NCI-H2171 (cell line): ENCODE data around the gene LSG1.

Source experiments
- DNase-seq: peaks from one replicate; lab custom pipeline; 2025; lab: John Stamatoyannopoulos, UW

The LSG1 gene

GRCh38 chr3:194686816-194687637 lies 15.0 kb upstream of the LSG1 start:
- DNase-seq = no peak

DNA sequence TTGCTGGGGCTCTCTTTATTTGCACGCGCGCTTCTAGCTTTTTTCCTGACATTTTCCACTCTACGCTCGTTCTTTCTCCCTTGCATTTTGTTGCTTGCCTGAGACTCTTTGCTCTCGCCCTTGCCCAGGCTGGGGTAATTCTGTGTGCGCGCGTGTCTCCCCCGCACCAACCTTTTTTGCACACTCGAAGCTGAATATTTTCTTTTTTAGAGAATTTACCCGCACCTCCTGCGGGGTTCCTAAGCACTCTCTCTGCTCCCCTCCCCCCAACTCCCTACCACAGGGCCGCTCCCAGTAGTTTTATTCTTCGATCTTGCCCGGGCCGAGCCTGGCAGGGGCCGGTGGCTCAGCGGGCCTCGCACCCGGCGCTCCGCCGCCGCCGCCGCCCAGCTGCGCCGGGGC lies 14.4 kb upstream of the LSG1 start:
- peak; percentile 11 for DNase-seq

- peak; percentile 74 for DNase-seq
Measured at GRCh38 chr3:194685718-194686413, 13.9 kb upstream of the LSG1 start, which contains the start of gene FAM43A. FAM43A (plus strand) TSS chr3:194685883; CDS start chr3:194686827, 944 bp downstream.

- DNase-seq = no peak
Measured at GRCh38 chr3:194685065-194685717, 13.2 kb upstream of the LSG1 start.

GRCh38 chr3:194683380-194683779 lies 11.4 kb upstream of the LSG1 start:
- no peak for DNase-seq

DNA sequence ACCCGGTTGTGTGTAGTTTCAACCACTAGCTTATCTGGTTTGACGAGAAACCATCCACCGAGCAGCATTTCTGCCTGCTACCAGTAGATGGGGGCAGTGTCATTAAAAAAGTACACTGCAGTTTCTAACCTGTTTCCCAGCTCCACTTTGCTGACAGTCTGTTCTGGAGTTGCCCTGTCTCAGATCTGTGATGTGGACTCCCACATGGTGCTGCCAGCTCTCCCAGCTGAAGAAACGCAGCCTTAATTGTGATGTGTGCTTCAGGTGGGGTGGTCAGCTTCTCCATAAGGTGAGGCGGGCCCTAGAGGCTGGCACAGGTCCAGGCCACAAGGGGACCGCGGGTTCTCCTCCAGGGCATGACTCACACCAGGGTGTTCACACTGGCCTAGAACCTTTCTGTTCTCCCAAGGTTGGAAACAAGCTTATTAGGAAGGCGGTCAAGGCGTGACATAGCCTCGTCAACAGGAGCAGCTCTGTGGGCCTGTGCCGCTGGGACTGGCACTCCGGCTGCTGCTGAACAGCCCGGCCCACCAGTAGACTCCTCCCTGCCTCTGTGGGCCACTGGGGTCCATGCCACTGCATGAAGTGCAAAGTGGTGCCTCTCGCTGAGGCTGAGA lies 10.8 kb upstream of the LSG1 start:
- DNase-seq = peak; percentile 71

- DNase-seq = no peak
Measured at GRCh38 chr3:194682189-194682693, 10.2 kb upstream of the LSG1 start.

GRCh38 chr3:194680888-194681615 lies 9.1 kb upstream of the LSG1 start:
- no peak for DNase-seq

GRCh38 chr3:194676471-194676870 lies 4.5 kb upstream of the LSG1 start:
- DNase-seq = no peak

GRCh38 chr3:194675680-194676079 lies 3.7 kb upstream of the LSG1 start:
- DNase-seq = no peak

GRCh38 chr3:194675081-194675640 lies 3.2 kb upstream of the LSG1 start:
- no peak for DNase-seq

GRCh38 chr3:194673761-194674160 lies 1.8 kb upstream of the LSG1 start:
- no peak for DNase-seq

DNA sequence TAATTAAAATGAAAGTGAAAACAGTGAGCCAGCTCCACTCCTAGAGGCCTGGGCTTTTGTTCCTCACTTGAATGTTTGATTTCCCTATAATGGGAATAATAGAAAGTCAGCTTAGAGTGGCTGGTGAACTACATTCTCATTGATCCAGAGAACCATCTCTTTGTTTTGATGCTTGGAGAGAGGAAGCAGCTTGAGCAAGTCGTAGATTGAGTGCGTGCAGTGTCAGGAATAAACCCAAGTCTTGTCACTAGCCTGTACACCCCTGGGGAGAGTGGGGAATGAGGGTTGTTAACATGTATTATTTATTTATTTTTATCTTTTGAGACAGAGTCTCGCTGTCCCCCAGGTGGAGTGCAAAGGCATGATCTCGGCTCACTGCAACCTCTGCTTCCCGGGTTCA lies 885 bp upstream of the LSG1 start:
- DNase-seq = no peak

GRCh38 chr3:194671511-194671899 lies 486 bp downstream of the LSG1 start:
- peak; percentile 42 for DNase-seq

DNA sequence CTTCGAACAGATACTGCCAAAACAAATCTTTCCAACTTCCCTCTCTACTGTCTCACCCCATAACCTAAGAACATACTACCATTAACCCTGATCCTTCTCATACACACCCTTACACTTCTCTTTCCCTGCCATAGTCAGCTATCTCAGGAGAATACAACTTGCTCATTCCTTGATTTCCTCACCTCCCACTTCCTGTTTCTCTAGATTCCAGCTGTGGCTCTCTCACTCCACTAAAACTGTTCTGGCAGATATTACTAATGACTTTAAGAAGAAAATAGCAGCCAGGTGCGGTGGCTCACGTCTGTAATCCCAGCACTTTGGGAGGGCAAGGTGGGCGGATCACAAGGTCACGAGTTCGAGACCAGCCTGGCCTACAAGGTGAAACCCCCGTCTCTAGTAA lies 4.6 kb downstream of the LSG1 start:
- no peak for DNase-seq

DNA sequence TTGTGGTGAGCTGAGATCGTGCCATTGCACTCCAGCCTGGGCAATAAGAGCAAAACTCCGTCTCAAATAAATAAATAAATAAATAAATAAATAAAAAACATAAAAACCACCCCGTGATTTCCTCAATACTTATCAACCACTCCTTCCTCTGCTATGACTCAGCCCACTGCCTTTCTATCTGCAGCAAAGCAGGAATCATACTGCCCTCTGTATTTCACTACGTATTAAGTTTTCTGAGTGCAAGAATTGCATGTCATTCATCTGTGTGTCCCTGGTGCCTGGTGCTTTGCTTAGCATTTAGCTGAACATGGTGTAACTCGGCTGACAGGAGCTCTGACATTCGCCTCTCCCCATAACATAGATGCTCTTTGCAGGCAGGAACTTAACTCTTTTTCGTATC lies 7.1 kb downstream of the LSG1 start:
- DNase-seq = no peak

- peak; percentile 23 for DNase-seq
Measured at GRCh38 chr3:194661946-194662345, 10.0 kb downstream of the LSG1 start.

GRCh38 chr3:194661374-194661773 lies 10.6 kb downstream of the LSG1 start:
- DNase-seq = peak; percentile 74

GRCh38 chr3:194659778-194660177 lies 12.2 kb downstream of the LSG1 start:
- DNase-seq = no peak

DNA sequence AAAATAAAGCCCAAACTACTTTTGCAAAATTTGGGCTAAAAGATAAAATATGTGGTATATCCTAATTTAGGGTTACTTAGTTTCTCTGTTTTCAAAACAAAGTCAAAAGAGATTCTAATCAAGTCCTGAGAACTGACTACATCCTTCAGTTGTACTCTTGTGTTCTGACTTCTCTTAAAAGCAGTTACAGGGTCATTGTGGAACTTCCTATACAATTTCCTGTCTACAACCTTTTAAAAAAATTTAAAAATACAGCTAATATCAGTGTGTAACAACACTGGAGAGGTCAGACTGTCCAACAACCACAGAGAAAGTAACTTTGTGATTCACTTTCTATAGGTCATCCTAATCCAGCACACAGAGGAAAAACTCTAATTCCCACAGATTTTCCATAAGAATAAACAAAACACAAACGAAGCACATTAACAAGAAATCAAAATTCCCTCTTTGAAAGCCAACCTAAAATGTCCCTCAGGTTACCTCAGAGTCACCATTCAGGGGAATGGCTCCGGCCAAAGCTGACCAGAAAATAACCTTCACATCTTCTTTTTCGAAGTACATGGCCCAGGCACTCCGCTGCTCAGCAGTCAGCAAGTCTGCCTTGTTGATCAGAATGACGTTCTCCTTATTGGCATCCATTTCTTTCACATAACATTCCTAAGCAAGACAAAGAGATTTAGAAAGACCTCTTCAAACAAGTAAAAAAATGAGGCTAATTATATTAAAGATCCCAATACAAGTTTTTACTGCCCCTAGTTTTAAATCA lies 13.3 kb downstream of the LSG1 start:
- DNase-seq = no peak
